GM12801 (cell line): ENCODE data around the gene RAX.

Source experiments
- CTCF ChIP-seq: IDR thresholded peaks from one replicate; pipeline ENCODE4 v1.5.1; 2011; ENCODE audit warnings: control low read depth; ENCODE audit not compliant: insufficient read length; ENCODE audit errors: extremely low read depth

RAX gene

DNA sequence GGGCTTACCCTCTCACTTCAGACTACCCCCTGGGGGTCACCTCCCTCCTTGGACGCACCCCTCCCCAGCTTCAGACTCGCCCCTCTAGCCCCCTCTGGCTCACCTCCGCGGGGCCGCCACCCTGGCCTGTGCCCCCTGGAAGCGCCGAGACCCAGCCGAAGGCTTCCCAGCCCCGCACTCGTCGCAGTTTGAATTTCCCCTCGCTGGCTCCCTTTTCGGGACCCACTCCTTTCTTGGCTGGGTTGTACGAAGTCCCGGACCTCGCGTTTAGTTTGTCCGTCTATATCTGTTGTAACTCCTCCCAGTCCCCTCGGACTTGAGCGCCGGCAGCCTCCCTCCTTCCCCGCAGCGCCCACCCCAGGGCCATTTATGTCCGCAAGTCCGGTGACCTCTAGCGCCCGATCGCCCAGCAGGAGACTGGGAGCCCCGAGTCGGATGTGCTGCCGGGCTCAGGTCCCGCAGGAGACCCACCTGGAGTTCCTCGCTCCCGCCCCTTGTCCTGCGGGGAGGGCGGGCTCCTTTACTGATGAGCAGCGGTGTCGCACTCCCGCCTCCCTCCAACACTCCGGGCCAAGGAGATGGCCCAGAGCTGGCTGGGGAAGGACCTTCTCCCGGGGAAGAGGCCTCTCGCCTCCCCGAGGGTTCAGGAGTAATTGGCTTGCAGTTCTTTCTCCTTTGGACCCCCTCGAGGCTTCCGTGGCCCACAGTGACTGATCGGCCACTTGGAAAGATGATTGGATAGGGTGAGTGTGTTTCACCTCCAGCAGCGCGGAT lies 692 bp upstream of the RAX start:
- no peak for TF ChIP-seq CTCF

DNA sequence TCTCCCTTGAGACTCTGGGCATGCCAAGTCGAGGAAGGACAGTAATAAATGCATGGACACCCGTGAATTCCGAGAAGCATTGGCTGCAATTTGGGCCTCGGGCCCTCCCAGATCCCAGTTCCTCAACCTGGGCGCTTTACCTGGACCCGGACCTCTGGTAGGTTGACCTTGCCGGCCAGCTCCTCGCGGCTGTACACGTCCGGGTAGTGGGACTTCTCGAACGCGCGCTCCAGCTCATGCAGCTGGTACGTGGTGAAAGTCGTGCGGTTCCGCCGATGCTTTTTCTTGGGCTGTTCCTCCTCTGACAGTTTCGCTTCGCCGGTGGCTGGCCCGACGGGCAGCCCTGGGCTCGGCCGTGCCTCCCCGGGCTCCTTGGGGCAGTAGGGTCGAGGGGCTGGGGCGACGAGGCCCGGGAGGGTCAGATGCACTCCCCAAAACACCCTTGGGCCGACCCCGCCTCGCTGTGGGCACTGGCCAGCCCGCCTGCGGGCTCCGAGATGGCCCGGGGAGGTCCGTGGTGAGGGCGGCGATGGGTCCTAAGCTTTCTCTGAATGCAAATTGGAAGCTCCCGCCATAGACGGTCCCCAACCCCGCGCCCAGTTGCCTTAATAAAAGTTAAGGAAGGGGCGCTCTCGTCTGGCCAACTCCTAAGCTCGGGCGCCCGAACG lies 899 bp downstream of the RAX start:
- no peak for TF ChIP-seq CTCF

DNA sequence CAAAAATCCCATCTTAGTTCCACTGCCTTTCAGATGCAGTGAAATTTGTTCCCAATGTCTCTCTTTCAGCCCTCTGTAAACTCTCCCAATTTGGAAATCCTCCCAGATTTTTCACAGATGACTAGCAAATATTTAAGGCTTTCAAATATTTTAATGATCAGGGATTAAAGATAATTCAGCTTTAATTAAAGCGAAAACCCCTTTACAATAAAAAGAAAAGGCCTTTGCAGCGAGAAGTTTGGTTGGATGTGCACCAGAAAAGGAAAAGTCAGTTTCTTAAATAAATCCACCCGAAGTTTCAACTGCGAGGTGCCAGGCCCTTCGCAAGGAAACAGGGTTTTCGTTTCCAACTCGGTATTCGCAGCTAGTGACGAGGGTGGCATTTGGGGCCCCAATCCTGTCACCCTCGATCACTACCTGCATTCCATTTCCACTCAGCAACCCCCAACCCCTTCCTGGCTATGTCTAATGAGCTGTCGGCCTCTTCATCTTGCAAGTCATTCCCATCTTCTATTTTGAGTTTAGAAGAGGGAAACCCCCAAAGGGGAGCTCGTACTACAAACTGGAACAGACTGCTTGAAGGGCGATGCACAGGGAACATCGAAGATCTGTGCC lies 1.5 kb downstream of the RAX start:
- no peak for TF ChIP-seq CTCF

GRCh38 chr18:59270689-59271257 lies 2.5 kb downstream of the RAX start:
- TF ChIP-seq CTCF, result no peak

DNA sequence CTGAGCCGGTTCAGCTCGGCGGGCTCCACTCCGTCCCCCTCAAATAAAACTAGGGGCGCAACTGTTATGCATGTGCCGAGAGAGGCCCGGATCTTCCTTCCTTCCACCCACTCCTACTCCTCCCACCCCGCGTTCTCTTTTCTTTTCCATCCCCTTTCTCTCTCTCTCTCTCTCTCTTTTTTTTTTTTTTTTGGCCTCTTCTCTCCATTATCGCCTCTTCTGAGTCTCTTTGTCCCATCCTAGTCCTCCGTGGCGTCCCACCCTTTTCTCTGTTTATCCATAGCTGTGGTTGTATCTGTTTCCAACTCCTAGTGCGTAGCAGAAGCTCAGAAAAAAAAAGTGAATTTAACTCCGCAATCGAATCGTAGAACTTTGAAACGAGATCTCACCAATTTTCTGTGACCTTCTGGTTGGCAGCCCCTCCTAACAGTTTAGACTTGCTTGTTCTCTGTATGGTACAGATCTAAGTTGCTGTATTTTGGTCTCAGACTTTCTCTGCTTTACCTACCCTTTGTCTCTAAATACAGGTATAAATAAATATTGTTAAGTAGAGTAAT lies 3.6 kb downstream of the RAX start:
- no peak for TF ChIP-seq CTCF

GRCh38 chr18:59268721-59269562 lies 4.3 kb downstream of the RAX start:
- TF ChIP-seq CTCF, result no peak
